Naive thymus-derived CD4-positive, alpha-beta T cell (primary cell): ENCODE measurements around the gene WSB1. TPM values are rescaled to one million over a fixed set of nuclear protein-coding genes. Genes with fewer than 3 reads are reported as not detected.
A peak's percentile ranks its signal among the peaks of the same experiment; 100 is the strongest.

Experiments used
- ATAC-seq: fragments of 150-1000 bp; cut with Tn5 transposase; 2 replicates; pipeline ENCODE4 v1.10.0; 2021; ENCODE audit warnings: mild to moderate bottlenecking, moderate library complexity
- CTCF ChIA-PET: fragments of 350-600 bp; sonication (Branson Sonifier 250); formaldehyde crosslinking; loops from one replicate; lab custom pipeline; 2021; ENCODE audit warnings: antibody characterized with exemption; lab: Charles Lee
- POLR2A ChIA-PET: fragments of 350-600 bp; sonication (Branson Sonifier 250); formaldehyde crosslinking; loops from one replicate; lab custom pipeline; 2021; ENCODE audit warnings: antibody characterized with exemption, inconsistent platforms; lab: Charles Lee
- DNase-seq, 9 donors: peaks; one replicate each; pipeline versions ENCODE4 v3.0.0 to v3.0.0-alpha.2; 2020 to 2022; ENCODE audit warnings: mixed read lengths in 1 of 9
- H3K27ac ChIP-seq: one replicate; pipeline ENCODE4 v1.7.0; 2013; ENCODE audit warnings: mild to moderate bottlenecking, low read depth, low read length, moderate library complexity
- H3K27me3 ChIP-seq, 2 donors: one replicate each; pipeline ENCODE4 v1.7.0; 2013; ENCODE audit warnings: low read length in 2 of 2, mild to moderate bottlenecking in 2 of 2, moderate library complexity in 2 of 2; ENCODE audit not compliant: control insufficient read depth in 2 of 2, insufficient read depth in 2 of 2
- H3K36me3 ChIP-seq, 3 experiments: 1 replicate in 2 of 3; 2 replicates in 1 of 3; pipeline ENCODE4 v1.7.0; 2013; ENCODE audit warnings: low read length in 3 of 3, mild to moderate bottlenecking in 3 of 3, moderate library complexity in 1 of 3; ENCODE audit not compliant: insufficient read depth in 3 of 3, control insufficient read depth in 2 of 3
- H3K4me1 ChIP-seq, 2 donors: one replicate each; pipeline ENCODE4 v1.7.0; 2013; ENCODE audit warnings: low read length in 2 of 2, mild to moderate bottlenecking in 2 of 2, moderate library complexity in 1 of 2; ENCODE audit not compliant: control insufficient read depth in 2 of 2, insufficient read depth in 2 of 2
- H3K4me3 ChIP-seq: 2 replicates; pipeline ENCODE4 v1.7.0; 2013; ENCODE audit warnings: mild to moderate bottlenecking, low read length
- H3K9me3 ChIP-seq, 3 experiments: 1 replicate in 2 of 3; 2 replicates in 1 of 3; pipeline ENCODE4 v1.7.0; 2013; ENCODE audit warnings: low read length in 3 of 3; ENCODE audit not compliant: control insufficient read depth in 2 of 3
- H3K27ac Mint-ChIP-seq, 9 donors: one replicate each; pipeline ENCODE4 v1.8.0; 2020 to 2022; ENCODE audit warnings: mixed read lengths in 9 of 9, mild to moderate bottlenecking in 8 of 9, moderate library complexity in 5 of 9, inconsistent platforms in 2 of 9
- H3K27me3 Mint-ChIP-seq, 5 donors: one replicate each; pipeline ENCODE4 v1.8.0; 2021 to 2022; ENCODE audit warnings: mixed read lengths in 5 of 5, mild to moderate bottlenecking in 1 of 5
- H3K36me3 Mint-ChIP-seq, 5 donors: one replicate each; pipeline ENCODE4 v1.8.0; 2020 to 2022; ENCODE audit warnings: mixed read lengths in 5 of 5, mild to moderate bottlenecking in 3 of 5, inconsistent platforms in 1 of 5
- H3K4me1 Mint-ChIP-seq, 7 donors: one replicate each; pipeline ENCODE4 v1.8.0; 2020 to 2022; ENCODE audit warnings: mixed read lengths in 7 of 7, mild to moderate bottlenecking in 3 of 7, inconsistent platforms in 1 of 7
- H3K4me3 Mint-ChIP-seq, 10 donors: one replicate each; pipeline ENCODE4 v1.8.0; 2020 to 2022; ENCODE audit warnings: mild to moderate bottlenecking in 10 of 10, mixed read lengths in 10 of 10, moderate library complexity in 6 of 10, inconsistent platforms in 2 of 10
- H3K9me3 Mint-ChIP-seq, 11 donors: one replicate each; pipeline ENCODE4 v1.8.0; 2020 to 2022; ENCODE audit warnings: mixed read lengths in 11 of 11, mild to moderate bottlenecking in 4 of 11, inconsistent platforms in 1 of 11, moderate library complexity in 1 of 11
- intact Hi-C, 2 donors: fragments of 100-400 bp; cut with micrococcal nuclease; formaldehyde crosslinking; loops; one replicate each; pipeline ENCODE4 v1.15.1; 2023
- polyA plus RNA-seq, 2 donors: library from polyadenylated mRNA; unstranded; fragments of 300-500 nt; fragmentation: Illumina TruSeq; gene quantifications; one replicate each; pipeline ENCODE4 v1.2.3, GENCODE V29; 2021
- total RNA-seq, 6 experiments: library from RNA in 5 of 6; stranded (reverse) in 5 of 6; gene quantifications; 1 replicate in 5 of 6; 2 replicates in 1 of 6; pipeline ENCODE4 v1.2.3 and lab custom pipeline; 2021 to 2026

Gene WSB1
- total and polyA plus RNA-seq, 7 experiments from 2014 or later = 110 to 204 (median 140) TPM

DNA sequence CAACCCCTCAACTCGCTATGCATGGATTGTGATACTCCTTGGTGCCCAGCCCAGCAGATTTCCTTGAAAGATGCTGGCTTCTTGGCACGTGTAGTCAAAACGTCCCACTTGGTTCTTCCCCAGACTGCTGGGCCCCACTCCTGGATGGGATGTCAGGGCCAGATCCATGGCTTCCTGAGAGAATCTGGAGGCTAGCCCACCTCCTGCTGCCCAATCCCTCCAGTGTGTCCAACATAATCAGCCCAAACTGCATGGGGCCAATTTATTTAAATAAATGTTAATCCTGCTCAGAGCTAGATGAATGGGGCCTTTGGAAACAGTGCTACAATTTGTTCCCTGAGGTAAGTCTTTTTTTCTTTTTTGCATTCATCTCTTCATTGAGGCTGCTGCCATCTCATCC is 49.4 kb downstream of the WSB1 start:
- H3K27me3 ChIP-seq = no peaks in the 10 kb centered on the region
- no peak for DNase-seq
- ATAC-seq = no peak
- no peaks in the 10 kb centered on the region for H3K36me3 Mint-ChIP-seq
- peaks cover 0 to 2% of the 10 kb centered on the region in 2 donors for H3K4me1 ChIP-seq
- H3K36me3 ChIP-seq = no peaks in the 10 kb centered on the region
- H3K4me3 ChIP-seq = no peak overlapping the region
- H3K4me3 Mint-ChIP-seq = no peak overlapping the region
- H3K27ac ChIP-seq = no peak overlapping the region
- H3K9me3 Mint-ChIP-seq = no peaks in the 10 kb centered on the region
- H3K27me3 Mint-ChIP-seq = peaks cover 0 to 9% (median 0%) of the 10 kb centered on the region in 5 donors
- POLR2A ChIA-PET = no interaction called here
- no peaks in the 10 kb centered on the region for H3K9me3 ChIP-seq
- peaks cover 0 to 38% (median 7%) of the 10 kb centered on the region in 7 donors for H3K4me1 Mint-ChIP-seq
- CTCF ChIA-PET = interaction anchor here (0.6 to 1.8 kb wide), 3 partner anchors 10 to 757 kb away, joined by 3 to 4 read pairs (median 3); no protein-coding TSS in a partner anchor
- no peak overlapping the region for H3K27ac Mint-ChIP-seq
- intact Hi-C loops = no loop called here

- peaks cover 0 to 41% (median 11%) of the 10 kb centered on the region in 7 donors for H3K4me1 Mint-ChIP-seq
- POLR2A ChIA-PET = no interaction called here
- CTCF ChIA-PET = interaction anchor here (1.8 kb wide), 2 partner anchors 10 to 11 kb away, joined by 3 to 4 read pairs; no protein-coding TSS in a partner anchor
These were observed 50.2 kb downstream of the WSB1 start for GRCh38 chr17:27343977-27344607.

DNA sequence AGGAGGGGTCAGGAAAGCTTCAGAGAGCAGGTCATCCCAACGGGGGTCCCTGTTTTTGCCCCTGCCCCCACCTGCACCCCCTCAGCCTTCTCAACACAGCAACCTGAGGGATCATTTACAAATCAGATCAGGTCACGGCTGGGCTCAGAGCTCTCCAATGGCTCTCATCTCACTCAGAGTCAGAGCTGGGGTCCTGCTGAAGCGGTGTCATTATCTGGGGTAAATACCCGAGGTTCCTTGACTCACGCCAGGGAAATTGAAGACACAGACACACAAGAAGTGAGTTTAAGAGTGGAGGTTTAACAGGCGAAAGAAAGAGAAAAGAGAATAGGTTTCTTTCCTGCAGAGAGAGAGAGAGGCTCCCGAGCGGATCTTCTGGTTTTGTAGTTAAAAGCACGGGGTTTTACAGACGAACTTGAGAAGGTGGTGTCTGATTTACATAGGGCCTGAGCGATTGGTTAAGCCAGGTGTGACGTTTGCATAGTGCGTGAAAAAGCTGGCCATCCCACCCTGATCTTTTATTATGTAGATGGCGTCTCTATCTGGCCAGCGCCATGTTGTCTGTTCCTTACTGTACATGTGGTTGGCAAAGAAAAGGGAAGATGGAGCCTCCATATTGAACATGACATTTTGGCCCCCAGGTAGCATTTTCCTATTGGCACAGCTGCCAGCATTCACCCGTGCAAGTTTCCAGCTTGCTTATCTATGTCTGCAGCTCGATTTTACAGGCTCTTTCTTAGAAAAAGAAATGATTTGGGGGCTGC is 51.4 kb downstream of the WSB1 start:
- POLR2A ChIA-PET = no interaction called here
- Mint-ChIP-seq H3K27ac (peak overlapping the region in 1 of 9 donors; percentile 84), H3K4me1 (peaks cover 0 to 28% (median 10%) of the 10 kb centered on the region in 7 donors), H3K36me3 (no peaks in the 10 kb centered on the region), H3K27me3 (peaks cover 0 to 9% (median 0%) of the 10 kb centered on the region in 5 donors), H3K4me3 (no peak overlapping the region), H3K9me3 (no peaks in the 10 kb centered on the region)
- CTCF ChIA-PET = interaction anchor here (1.8 kb wide), 3 partner anchors 9 to 109 kb away, joined by 3 to 4 read pairs (median 4); no protein-coding TSS in a partner anchor
- H3K9me3 ChIP-seq = no peaks in the 10 kb centered on the region
- peaks cover 5 to 7% of the 10 kb centered on the region in 2 donors for H3K4me1 ChIP-seq
- H3K4me3 ChIP-seq = no peak overlapping the region
- intact Hi-C loops = loop anchor here in 1 of 2 donors (5.0 kb wide), 1 partner anchor 307 kb away; no protein-coding TSS in a partner anchor
- no peak overlapping the region for H3K27ac ChIP-seq
- no peaks in the 10 kb centered on the region for H3K27me3 ChIP-seq
- DNase-seq = no peak
- ATAC-seq = no peak
- H3K36me3 ChIP-seq = no peaks in the 10 kb centered on the region

More at GRCh38 chr17:27343977-27344607, 50.2 kb downstream of the WSB1 start:
- no peaks in the 10 kb centered on the region for H3K9me3 Mint-ChIP-seq
- Histone ChIP-seq H3K36me3 (no peaks in the 10 kb centered on the region), H3K9me3 (no peaks in the 10 kb centered on the region), H3K4me3 (no peak overlapping the region), H3K27me3 (no peaks in the 10 kb centered on the region), H3K4me1 (peaks cover 5 to 7% of the 10 kb centered on the region in 2 donors), H3K27ac (no peak overlapping the region)
- no peak for ATAC-seq
- intact Hi-C loops = no loop called here
- no peak for DNase-seq
- H3K36me3 Mint-ChIP-seq = no peaks in the 10 kb centered on the region
- H3K4me3 Mint-ChIP-seq = no peak overlapping the region
- peak overlapping the region in 1 of 9 donors; percentile 41 for H3K27ac Mint-ChIP-seq
- H3K27me3 Mint-ChIP-seq = peaks cover 0 to 9% (median 0%) of the 10 kb centered on the region in 5 donors

GRCh38 chr17:27346228-27346899 is 52.5 kb downstream of the WSB1 start:
- peaks cover 0 to 9% (median 0%) of the 10 kb centered on the region in 5 donors for H3K27me3 Mint-ChIP-seq
- Histone ChIP-seq H3K9me3 (no peaks in the 10 kb centered on the region), H3K27ac (no peak overlapping the region), H3K27me3 (no peaks in the 10 kb centered on the region), H3K4me1 (peaks cover 5 to 7% of the 10 kb centered on the region in 2 donors), H3K36me3 (no peaks in the 10 kb centered on the region), H3K4me3 (no peak overlapping the region)
- no peaks in the 10 kb centered on the region for H3K36me3 Mint-ChIP-seq
- DNase-seq (no peak), ATAC-seq (no peak)
- no peak overlapping the region for H3K27ac Mint-ChIP-seq
- no peaks in the 10 kb centered on the region for H3K9me3 Mint-ChIP-seq
- ChIA-PET CTCF (interaction anchor here (1.8 kb wide), 1 partner anchor 110 kb away, joined by 4 read pairs; no protein-coding TSS in a partner anchor), POLR2A (no interaction called here)
- H3K4me3 Mint-ChIP-seq = no peak overlapping the region
- intact Hi-C loops = loop anchor here in 1 of 2 donors (5.0 kb wide), 1 partner anchor 306 kb away; no protein-coding TSS in a partner anchor
- H3K4me1 Mint-ChIP-seq = peaks cover 0 to 23% (median 10%) of the 10 kb centered on the region in 7 donors

DNA sequence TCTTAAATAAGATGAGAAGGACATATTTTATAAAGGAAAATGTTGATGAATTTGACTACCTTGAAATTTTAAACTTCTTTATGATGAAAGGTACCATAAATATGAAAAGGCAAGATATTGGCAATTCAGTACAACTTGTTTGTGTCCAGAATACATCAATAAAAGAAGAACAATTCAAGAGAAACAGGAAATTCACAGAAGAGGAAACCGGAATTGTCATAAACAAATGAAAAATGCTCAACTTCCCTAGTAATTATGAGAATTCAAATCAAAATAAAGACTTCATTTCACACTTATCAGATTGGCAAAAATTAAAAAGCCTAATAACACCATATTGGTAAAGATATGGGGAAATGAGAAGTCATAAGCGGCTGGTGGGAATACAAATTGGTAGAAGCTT is 54.3 kb downstream of the WSB1 start:
- H3K27me3 ChIP-seq = no peaks in the 10 kb centered on the region

More for the DNA sequence above, 54.3 kb downstream of the WSB1 start:
- intact Hi-C loops = loop anchor here in 1 of 2 donors (5.0 kb wide), 1 partner anchor 304 kb away; no protein-coding TSS in a partner anchor
- CTCF ChIA-PET = no interaction called here
- Mint-ChIP-seq H3K27me3 (peaks cover 0 to 5% (median 0%) of the 10 kb centered on the region in 5 donors), H3K36me3 (peaks cover 0 to 1% (median 0%) of the 10 kb centered on the region in 5 donors), H3K9me3 (no peaks in the 10 kb centered on the region), H3K27ac (peak overlapping the region in 3 of 9 donors; percentile 9 to 32 (median 14)), H3K4me1 (peaks cover 7 to 39% (median 21%) of the 10 kb centered on the region in 7 donors), H3K4me3 (peak overlapping the region in 9 of 10 donors; percentile 40 to 75 (median 63))
- no peaks in the 10 kb centered on the region for H3K9me3 ChIP-seq
- no peaks in the 10 kb centered on the region for H3K36me3 ChIP-seq
- ATAC-seq = no peak
- no peak overlapping the region for H3K27ac ChIP-seq
- POLR2A ChIA-PET = interaction anchor here (1.1 to 1.8 kb wide), 2 partner anchors 53 to 283 kb away, joined by 3 to 6 read pairs; no protein-coding TSS in a partner anchor
- peaks cover 7 to 8% of the 10 kb centered on the region in 2 donors for H3K4me1 ChIP-seq
- no peak overlapping the region for H3K4me3 ChIP-seq
- DNase-seq = no peak
